ENCODE results near the gene DUSP6. TPM values are rescaled to one million over a fixed set of nuclear protein-coding genes. Genes with fewer than 3 reads are reported as not detected.

DUSP6 gene
- total RNA-seq, 1 donor from 2014 or later, result 67.2 TPM

DNA sequence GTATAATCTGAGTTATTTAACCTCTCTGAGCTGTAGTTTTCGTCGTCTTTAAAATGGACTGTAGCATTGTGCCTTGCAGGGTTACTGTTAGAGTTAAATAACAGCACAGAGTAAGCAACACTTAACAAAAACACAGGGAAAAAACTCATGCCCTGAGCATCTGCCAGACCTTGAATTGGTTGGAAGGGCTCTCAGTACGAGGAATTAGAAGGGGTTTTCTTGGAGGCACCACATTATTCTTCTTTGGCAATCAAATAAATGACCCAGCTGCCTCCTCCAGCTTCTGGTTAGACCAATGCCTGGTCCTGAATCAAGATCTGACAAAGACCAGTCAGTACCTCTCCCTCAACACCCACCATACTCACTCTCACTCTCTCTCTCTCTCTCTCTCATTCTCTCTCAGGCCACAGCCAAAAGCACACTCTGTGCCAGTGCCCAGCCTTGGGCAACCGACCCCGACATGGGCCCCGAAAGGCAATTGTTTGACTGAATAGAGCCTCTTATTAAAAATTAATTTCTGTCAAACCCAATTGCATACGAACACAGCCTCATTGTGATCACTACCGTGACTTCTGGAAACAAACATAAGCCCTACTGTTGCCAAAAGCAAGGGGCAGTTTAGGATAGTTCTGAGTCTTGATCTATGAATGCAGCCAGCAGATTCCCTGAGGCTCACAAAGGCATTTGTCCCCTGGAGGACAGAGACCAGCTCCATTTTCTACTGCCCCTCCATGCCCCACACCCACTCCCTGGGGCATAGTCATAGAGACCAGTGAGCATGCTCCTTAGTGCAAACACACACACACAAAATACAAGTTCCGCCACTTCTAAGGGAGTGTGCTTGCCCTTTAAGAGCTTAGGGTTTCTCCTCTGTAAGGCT lies 23.9 kb downstream of the DUSP6 start:
- no peak for DNase-seq (ENCODE audit: low spot score)

DNA sequence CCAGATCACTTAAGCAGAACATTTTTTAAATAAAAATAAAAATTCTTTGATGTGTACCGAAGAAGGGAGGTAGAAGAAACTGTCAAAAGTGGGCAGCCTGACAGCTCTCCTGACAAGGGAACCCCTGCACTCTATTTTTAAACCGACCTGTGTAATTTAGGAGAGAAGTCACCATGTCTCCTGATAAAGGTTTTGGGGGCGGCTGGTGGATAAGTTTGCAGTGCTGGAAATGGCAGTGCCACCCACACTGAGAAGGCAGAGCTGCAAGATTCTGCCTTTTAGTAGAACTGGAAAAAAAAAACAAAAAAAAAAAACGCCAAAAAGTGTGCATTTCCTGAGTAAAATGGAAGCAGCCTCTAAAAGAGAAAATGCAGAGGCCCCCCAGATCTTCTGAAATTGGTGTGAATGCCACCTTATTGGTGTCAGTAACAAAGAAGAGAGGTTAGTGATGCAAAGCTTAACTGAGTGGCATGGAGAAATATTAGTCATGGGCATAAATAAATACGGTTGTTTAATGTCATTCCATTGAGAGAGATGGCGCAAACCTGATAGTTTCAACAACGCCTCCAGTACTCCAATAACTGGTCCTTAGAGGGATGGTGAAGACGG lies 24.7 kb downstream of the DUSP6 start:
- no peak for DNase-seq (ENCODE audit: low spot score)

DNA sequence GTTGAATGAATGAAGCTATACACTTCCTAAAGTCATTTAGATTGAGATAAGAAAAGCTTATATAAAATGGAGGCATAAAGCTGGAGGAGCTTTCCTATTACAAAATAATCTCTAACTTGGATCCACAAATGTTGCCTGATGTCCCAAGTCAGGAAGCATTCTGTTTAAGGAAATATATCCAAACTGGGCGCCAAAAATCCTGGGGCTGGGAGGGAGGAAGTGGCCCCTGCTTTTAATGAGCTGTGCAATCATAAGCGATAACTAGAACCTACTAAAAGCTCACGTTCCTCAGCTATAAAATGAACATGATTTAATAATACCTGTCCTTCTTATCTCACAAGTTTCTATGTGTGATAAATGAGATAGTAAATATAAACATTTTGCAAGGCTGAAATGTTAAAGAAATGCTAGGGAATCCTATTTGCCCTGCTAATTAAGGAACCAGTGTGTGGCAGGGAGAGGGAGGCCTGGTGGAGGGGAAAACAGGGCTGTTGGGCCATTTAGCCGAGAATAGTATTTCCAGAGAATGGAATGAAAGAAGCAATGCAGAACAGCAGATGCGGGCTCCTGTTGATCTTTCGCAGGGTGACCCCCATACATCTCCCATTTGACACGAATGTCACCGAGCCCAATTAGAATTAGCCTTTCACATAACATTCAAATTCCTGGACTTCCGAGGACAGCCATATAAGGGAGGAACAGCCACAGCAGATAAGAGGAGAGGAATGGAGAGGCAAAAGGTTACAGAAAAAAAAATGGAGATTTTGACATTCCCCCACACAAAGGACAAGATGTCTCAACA lies 25.9 kb downstream of the DUSP6 start:
- DNase-seq (ENCODE audit: low spot score), result no peak

DNA sequence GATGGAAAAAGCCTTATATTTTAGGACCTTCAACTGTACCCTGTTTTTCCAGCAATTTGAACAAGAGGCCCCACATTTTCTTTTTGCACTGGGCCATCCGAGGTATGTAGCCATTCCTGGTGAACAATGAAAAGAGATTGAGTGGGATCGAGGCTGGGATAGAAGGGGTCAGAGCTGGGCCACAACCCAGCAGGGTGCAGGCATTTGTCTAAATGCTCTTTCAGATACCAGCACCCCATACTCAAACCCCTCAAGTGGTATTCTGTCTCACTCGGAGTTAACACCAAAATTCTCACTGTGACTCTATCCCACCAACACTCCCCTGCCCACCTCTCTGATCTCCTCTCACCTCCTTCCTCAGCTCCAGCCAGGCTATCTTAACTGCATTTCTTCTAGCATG lies 26.8 kb downstream of the DUSP6 start:
- no peak for DNase-seq (ENCODE audit: low spot score)

DNA sequence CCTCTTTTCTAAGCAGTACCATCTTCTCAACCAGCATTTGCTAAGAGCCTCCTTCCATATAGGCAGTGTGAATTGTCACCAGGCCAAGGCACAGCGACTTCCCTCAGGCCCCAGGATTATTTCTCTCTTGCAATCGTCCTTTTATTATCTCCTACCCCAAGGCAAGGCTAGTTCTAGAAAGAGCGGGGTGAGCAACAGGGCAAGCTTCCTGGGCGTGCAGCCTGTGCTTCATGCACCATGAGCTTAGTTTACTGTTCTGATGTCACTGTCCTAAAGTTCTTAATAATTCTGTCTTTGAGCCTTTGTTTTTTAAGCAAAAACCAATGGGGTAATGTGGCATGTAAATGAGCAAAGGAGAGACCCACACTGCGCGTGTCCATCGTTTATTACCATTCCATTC lies 27.9 kb downstream of the DUSP6 start:
- DNase-seq (ENCODE audit: low spot score), result no peak

DNA sequence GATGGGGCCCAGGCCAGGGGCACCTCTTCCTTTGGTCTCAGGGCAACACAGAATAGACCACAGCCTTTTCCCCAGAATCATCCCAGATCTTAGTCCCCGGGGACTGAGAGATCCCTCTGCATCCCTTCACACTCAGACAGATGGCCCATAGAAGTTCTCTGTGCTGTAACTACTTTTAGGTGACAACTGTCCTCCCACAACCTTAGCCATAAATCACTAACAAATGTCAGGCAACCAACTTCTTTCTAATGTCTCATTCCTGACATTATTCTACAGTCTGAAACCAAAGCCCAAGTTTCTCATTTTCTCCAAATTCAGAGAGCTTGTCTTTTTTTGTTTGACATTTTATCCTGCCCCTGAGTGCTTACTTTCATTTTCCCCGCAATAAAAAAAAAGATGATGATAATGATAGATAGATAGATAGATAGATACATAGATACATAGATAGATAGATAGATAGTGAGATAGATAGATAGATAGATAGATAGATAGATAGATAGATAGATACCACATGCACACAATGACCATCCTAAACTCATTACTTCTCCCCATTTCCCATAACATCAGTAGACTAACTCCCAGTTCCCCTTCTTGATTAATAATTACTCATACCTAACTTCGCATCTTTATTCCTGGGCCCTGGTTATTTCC lies 28.6 kb downstream of the DUSP6 start:
- DNase-seq (ENCODE audit: low spot score), result no peak

DNA sequence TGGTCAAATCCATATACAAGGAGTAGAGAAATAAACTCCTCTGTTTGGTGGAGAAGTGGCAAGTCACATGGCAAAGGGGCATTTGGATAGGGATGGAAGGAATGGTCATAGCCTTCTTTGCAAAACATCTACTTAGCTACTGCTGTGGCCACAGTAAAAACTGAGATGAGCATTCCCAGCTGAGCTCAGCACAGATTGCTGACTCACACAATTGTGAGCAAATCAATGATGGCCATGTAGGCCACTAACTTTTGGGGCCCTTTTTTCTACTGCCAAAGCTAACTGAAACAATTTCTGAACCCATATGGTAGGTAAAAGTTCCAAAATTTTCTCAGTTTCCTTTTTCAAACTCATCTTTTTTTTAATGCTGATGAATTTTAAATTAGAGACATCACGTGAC lies 31.6 kb downstream of the DUSP6 start:
- DNase-seq (ENCODE audit: low spot score), result no peak

DNA sequence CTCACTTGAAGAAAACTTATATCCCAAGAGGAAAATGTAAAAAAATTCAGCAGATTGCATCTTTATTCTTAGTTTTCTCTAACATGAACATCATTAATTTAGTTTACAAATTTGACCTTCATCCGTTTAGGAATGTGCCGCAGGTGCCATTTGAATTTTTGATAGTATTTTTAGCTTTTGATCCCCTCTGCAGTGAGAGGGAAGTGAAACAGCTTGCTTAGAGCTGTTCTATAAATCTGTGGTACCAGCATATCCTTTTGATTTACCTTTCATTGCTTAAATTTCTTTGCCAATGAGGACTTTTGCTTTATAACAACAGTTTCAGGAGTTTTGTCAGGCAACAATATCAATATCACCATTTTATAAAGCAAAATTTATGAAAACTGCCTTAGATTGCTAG lies 32.7 kb downstream of the DUSP6 start:
- no peak for DNase-seq (ENCODE audit: low spot score)

DNA sequence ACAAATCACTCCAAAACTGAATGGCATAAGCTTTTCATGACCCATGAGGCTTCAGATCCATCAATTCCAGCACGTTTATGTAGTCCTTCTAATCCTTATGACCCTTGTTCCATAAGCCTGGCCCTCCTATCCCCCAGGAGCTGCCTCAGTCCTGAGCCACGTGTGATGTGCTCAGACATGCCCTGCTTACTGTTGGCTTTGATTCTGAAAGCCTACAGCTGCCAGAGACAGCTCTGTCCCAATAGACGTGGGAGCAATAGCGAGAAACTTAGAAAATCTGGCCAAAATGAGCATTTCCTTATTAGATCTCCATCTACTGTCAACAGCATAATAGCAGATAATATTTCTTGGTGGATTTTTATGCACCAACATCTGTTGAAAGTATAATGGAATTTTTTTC lies 33.2 kb downstream of the DUSP6 start:
- DNase-seq (ENCODE audit: low spot score), result no peak

DNA sequence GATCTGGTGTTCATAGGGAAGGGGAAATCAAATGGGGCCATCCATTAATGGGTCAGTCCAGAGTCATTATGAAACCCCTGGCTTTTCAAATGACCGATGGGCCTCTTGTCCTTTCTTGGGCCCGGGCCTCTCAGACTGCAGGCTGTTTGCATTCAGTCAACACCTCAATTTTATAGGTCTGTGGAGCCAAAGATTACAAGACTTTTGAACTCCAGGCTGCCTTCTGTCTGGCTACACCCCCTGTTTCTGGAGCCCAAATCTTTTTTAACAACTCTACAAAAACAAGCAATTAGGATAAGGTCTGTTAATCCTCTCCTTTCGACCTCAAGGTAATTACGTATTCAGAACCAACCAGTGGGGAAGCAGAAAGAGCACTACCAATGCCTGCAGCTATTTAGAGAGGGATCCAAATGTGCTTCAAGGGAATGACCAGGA lies 35.6 kb downstream of the DUSP6 start:
- DNase-seq (ENCODE audit: low spot score), result no peak

DNA sequence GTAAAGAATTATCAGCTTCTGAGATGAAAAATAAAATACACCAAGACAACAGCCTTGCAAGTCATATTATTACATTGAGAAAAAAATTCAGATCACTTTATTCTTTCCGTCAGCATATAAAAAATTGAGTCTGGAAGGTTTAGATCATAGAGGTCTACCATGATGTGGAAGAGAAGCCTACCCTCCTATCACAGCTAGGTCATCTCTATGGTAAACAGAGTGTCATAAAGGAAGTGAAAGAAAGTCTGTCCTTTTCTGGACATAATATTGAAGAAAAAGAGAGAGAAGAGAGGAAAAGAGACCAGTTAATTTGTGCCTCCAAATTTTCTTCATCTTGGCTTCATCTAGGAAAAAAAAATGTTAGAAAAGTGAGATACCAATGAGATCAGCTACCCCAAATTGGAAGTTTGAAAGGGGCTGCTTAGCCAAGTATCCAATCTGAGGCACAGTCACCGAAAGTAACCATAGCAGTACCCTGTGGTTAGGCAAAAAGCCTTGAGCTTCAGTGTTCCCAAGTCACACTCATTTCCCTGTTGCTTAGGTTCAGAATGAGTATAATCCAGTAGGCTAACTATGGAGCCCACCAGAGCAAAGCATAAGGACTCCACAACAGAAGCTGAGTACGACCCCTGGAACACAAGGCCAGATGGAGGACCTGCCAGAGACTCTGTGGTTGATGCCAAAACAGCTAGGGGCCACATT lies 38.1 kb downstream of the DUSP6 start:
- no peak for DNase-seq (ENCODE audit: low spot score)

DNA sequence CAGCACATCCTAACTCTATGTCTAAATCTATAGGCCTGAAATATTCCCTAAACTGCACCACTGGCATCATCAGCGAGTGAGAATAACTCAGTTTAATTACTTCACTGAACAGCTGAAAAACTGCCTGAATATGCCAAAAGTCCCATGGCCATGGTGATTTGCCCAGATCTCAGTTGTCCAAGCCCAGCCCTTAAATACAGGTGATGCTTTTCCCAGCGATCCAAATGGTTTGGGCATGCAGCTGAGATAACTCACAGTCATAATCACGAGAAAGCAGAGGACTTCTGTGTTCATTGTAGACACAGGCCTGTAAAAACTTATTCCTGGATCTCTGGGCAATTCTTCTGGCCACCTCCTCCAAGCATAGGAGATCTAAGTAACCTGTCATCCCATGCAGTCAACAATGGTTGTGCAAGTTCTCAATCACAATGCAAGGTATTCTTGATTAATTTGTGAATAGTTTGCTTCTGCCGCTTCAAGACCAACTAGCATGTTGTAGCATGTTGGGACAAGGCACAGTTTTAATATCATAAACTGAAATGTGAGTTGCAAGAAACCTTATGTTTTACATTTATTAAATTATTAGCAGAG lies 40.5 kb downstream of the DUSP6 start:
- DNase-seq (ENCODE audit: low spot score), result no peak

DNA sequence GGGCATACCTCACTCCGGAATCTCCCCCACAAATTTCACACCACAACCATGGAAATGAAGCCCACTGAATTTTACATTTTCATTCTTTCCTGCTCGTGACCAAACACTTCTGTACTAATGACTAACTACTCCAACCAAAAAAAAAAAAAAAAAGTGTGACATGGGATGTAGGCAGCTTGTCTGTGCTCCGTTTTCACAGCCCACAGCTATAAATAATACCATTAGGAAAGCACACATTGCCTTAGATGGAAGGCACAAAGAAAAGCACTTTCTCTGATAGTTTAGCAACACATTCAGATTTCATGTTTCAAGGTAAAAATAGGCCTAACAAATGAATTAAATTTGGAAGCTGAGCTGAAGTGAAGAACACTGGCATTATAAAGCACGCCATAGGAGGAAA lies 42.5 kb downstream of the DUSP6 start:
- no peak for DNase-seq (ENCODE audit: low spot score)

DNA sequence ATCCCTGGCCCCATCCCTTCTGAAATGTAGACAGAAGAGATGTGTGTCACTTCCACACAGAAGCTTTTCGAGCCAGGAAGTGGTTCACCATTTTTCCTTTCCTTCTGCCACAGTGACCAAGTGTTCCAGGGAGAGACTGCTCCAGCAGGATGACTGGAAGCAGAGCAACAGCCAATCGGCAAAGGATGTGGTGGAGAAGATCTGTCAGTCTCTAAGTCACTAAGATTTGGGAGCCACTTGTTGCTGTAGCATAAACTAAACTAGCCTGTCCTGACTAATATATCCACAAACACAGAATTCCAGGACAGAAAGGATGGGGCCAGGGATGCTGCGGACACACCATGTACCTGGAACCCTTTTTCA lies 42.9 kb downstream of the DUSP6 start:
- DNase-seq (ENCODE audit: low spot score), result no peak

DNA sequence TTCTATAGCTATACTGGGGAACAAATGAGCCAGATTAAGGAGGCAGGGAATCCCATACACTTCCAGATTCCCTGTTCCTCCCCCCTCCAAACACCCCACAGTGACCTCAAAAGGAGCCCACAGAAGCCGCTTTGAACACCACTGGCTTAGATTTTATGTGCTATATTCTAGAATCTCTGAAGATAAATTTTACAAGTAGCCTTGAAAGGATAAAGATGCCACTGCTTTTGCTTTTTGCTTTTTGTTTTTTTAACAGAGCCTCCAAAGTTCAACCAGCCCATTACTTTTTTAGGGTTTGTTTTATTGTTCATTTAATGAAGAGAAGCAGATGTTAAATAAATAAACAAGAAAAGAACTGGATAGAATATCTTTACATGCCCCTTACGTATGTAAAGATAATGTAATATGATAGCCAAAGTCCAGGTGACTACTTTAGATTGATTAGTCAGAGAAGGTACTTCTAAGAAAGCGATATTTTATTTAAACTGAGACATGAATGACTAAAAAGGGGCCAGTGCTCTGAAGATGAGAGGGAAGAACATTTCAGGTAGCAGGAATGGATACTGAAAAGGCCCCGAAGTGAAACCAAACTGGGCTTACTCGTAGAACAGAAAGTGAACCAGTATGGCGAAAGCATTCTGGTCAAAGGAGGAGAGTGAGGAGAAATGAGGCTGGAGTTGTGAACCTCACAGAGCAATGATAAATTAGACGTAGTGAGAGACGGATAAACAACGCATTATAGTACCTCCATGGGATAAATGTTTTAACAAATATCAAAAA lies 44.6 kb downstream of the DUSP6 start:
- no peak for DNase-seq (ENCODE audit: low spot score)

DNA sequence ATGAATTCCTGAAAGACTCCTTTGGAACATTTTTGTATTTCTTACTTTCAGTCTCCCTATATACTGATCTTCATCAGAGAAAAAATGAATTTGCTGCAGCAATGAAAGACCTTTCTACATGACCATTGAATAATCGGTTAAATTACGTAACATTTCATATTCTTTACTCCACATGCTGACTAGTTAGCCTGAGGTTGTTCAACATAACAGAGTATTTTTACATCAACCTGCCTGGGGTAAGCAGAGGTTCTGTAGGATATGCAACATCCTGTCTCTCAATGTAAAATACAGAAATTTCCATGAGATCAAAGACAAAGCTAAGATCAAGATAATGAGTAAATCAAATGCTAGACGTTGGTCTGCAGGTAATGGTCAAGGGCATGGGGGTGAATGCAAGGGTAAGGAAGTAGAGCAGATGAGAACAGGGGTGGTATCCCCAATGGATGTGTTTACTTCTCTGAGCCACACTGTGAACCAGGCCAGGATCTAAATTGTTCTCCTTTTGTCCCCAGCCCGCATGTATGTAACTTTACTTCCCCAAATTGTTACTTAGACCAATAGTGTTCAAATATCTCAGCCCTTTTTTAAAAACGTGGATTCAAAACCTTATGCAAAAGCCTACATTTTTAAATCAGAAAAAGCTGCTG lies 45.4 kb downstream of the DUSP6 start:
- DNase-seq (ENCODE audit: low spot score), result no peak

DNA sequence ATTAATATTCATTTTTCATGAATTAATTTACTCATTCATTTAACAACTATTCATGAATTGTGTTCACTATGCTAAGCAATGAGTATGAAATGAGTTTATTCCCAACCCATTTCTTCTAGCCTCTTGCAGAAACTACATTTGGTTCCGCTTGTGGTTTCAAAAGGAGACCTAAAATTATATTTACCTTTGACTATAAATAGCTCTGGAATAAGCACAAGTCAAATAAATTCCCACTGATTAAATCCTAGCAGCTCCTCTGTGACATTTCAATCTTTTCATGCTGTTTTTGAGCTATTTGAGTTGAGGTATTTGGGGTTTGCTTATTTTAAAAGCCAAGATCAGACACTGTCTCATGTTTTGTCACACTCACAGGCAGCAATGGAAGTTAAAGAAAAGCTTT lies 46.9 kb downstream of the DUSP6 start:
- no peak for DNase-seq (ENCODE audit: low spot score)

DNA sequence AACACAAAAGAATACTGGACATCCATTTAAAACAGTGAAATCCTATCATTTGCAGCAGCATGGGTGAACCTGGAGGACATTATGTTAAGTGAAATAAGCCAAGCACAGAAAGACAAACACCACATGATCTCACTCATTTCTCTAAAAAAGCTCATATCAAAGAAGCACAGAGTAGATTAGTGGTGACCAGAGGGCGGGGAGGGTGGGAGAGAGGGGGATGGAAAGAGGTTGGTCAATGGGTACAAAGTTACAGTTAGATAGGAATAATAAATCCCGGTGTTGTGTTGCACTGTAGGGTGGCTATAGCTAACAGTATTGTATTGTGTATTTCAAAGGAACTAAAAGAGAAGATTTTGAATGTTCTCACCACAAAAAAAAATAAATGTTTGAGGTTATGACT lies 52.4 kb downstream of the DUSP6 start:
- no peak for DNase-seq (ENCODE audit: low spot score)

DNA sequence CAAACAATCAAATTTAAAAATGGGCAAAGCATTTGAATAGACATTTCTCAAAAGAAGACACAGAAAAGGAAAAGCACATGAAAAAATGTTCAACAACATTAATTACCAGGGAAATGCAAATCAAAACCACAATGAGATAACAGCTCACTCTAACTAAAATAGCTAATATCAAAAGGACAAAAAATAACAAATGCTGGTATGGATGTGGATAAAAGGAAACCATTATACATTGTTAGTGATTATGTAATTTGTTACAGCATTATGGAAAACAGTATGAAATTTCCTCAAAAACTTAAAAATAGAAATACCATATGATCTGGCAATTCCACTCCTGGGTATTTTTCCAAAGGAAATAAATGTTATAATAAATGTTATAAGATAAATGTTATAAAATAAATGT lies 52.9 kb downstream of the DUSP6 start:
- no peak for DNase-seq (ENCODE audit: low spot score)

Data from umbilical cord (tissue), 2 donors.